Liver (tissue), 9 donors: ENCODE measurements around the gene PCBD1. TPM values are rescaled to one million over a fixed set of nuclear protein-coding genes. Genes with fewer than 3 reads are reported as not detected.

ENCODE experiments used
- DNase-seq: peaks from one replicate; pipeline ENCODE4 v3.0.0-alpha.2; 2017; ENCODE audit warnings: low spot score
- H3K27ac ChIP-seq, 2 donors: one replicate each; pipeline ENCODE4 v1.7.0; 2013; ENCODE audit warnings: inconsistent platforms in 2 of 2, low read length in 2 of 2, control low read depth in 1 of 2, low read depth in 1 of 2, mild to moderate bottlenecking in 1 of 2
- H3K27me3 ChIP-seq, 4 donors: one replicate each; pipeline versions ENCODE4 v1.6.1 to v1.7.0; 2013; ENCODE audit warnings: low read length in 3 of 4, inconsistent platforms in 1 of 4, mild to moderate bottlenecking in 1 of 4, moderate library complexity in 1 of 4; ENCODE audit not compliant: control insufficient read depth in 4 of 4, insufficient read depth in 4 of 4
- H3K36me3 ChIP-seq, 4 donors: one replicate each; pipeline versions ENCODE4 v1.6.1 to v1.7.0; 2013; ENCODE audit warnings: low read length in 3 of 4, mild to moderate bottlenecking in 3 of 4, low read depth in 1 of 4, moderate library complexity in 1 of 4; ENCODE audit not compliant: control insufficient read depth in 4 of 4, insufficient read depth in 3 of 4
- H3K4me1 ChIP-seq, 4 donors: one replicate each; pipeline versions ENCODE4 v1.6.1 to v1.7.0; 2013; ENCODE audit warnings: low read length in 3 of 4, mild to moderate bottlenecking in 3 of 4, moderate library complexity in 1 of 4; ENCODE audit not compliant: control insufficient read depth in 4 of 4, insufficient read depth in 4 of 4
- H3K4me3 ChIP-seq, 3 donors: one replicate each; pipeline versions ENCODE4 v1.6.1 to v1.7.0; 2013; ENCODE audit warnings: low read length in 3 of 3, control low read depth in 1 of 3, low read depth in 1 of 3, mild to moderate bottlenecking in 1 of 3
- H3K9ac ChIP-seq, 2 donors: one replicate each; pipeline ENCODE4 v1.7.0; 2013; ENCODE audit warnings: low read length in 2 of 2, mild to moderate bottlenecking in 2 of 2, moderate library complexity in 2 of 2, control low read depth in 1 of 2, low read depth in 1 of 2
- H3K9me3 ChIP-seq, 4 donors: one replicate each; pipeline versions ENCODE4 v1.6.1 to v1.7.0; 2013; ENCODE audit warnings: low read length in 3 of 4; ENCODE audit not compliant: control insufficient read depth in 4 of 4
- ATF3 ChIP-seq: IDR thresholded peaks from 2 replicates; pipeline ENCODE4 v1.6.1; 2016; ENCODE audit warnings: antibody characterized with exemption
- CTCF ChIP-seq: fragments of 150-350 bp; IDR thresholded peaks from 2 replicates; pipeline ENCODE4 v1.5.1; 2017; ENCODE audit warnings: improper control_type of control experiment, low read depth, low read length; ENCODE audit not compliant: missing input control
- EGR1 ChIP-seq, 2 donors: IDR thresholded peaks; 2 replicates each; pipeline ENCODE4 v1.6.1; 2016 to 2018; ENCODE audit warnings: antibody characterized with exemption in 2 of 2, low read depth in 2 of 2
- FOXA1 ChIP-seq: IDR thresholded peaks from 2 replicates; pipeline ENCODE4 v1.6.1; 2016; ENCODE audit warnings: antibody characterized with exemption
- HNF4A ChIP-seq, 2 donors: conservative IDR thresholded peaks; 2 replicates each; pipeline ENCODE4 v1.6.1; 2016; ENCODE audit warnings: antibody characterized with exemption in 2 of 2, mild to moderate bottlenecking in 2 of 2
- JUND ChIP-seq, 2 donors: IDR thresholded peaks; 2 replicates each; pipeline ENCODE4 v1.6.1; 2016; ENCODE audit warnings: antibody characterized with exemption in 2 of 2
- MAX ChIP-seq: IDR thresholded peaks from 2 replicates; pipeline ENCODE4 v1.6.1; 2016; ENCODE audit warnings: antibody characterized with exemption
- RAD21 ChIP-seq, 2 donors: IDR thresholded peaks; 2 replicates each; pipeline ENCODE4 v1.6.1; 2016; ENCODE audit warnings: antibody characterized with exemption in 2 of 2, mild to moderate bottlenecking in 2 of 2
- REST ChIP-seq: IDR thresholded peaks from 2 replicates; pipeline ENCODE4 v1.6.1; 2016; ENCODE audit warnings: antibody characterized with exemption, mild to moderate bottlenecking
- RXRA ChIP-seq, 2 donors: IDR thresholded peaks; 2 replicates each; pipeline ENCODE4 v1.6.1; 2017 to 2018; ENCODE audit warnings: antibody characterized with exemption in 2 of 2, mild to moderate bottlenecking in 1 of 2
- SP1 ChIP-seq: IDR thresholded peaks from 2 replicates; pipeline ENCODE4 v1.6.1; 2018; ENCODE audit warnings: antibody characterized with exemption, mild to moderate bottlenecking
- TAF1 ChIP-seq: conservative IDR thresholded peaks from 2 replicates; pipeline ENCODE4 v1.6.1; 2016; ENCODE audit warnings: antibody characterized with exemption, mild to moderate bottlenecking
- YY1 ChIP-seq: IDR thresholded peaks from 2 replicates; pipeline ENCODE4 v1.6.1; 2016; ENCODE audit warnings: antibody characterized with exemption, mild to moderate bottlenecking
- ZBTB33 ChIP-seq: IDR thresholded peaks from 2 replicates; pipeline ENCODE4 v1.6.1; 2016; ENCODE audit warnings: antibody characterized with exemption
- WGBS: extraction: QIAGEN DNeasy Blood & Tissue Kit; methylation state at CpG from one replicate; pipeline ENCODE4 v1.1.7; 2013; 5-methylcytosine and 5-hydroxymethylcytosine counted together
- polyA plus RNA-seq, 2 donors: library from polyadenylated mRNA; stranded (reverse) in 1 of 2; unstranded in 1 of 2; fragments of 200-250 nt in 1 of 2; fragments of >200 nt in 1 of 2; fragmentation: Nextera tagmentation in 1 of 2; extraction: Ambion mirVana in 1 of 2; gene quantifications; one replicate each; pipeline versions ENCODE4 v1.2.1 to v1.2.3, GENCODE V29; 2013 to 2015
- total RNA-seq, 2 donors: library from RNA; depleted of rRNA; stranded (reverse); fragments of >200 nt; gene quantifications; one replicate each; pipeline ENCODE4 v1.2.3, GENCODE V29; 2014
- donor health status: healthy.
- donor health status: healthy.
- donor health status: healthy.
- donor health status: healthy.
- donor health status: healthy.

Gene PCBD1
- total and polyA plus RNA-seq, 4 donors: 72.0 to 458 (median 171) TPM

- Histone ChIP-seq H3K4me1 (no peaks in the 10 kb centered on the region), H3K27me3 (no peaks in the 10 kb centered on the region), H3K27ac (no peak overlapping the region), H3K36me3 (peaks cover 4 to 47% (median 31%) of the 10 kb centered on the region in 4 donors), H3K9ac (no peak overlapping the region), H3K4me3 (no peak overlapping the region), H3K9me3 (no peaks in the 10 kb centered on the region)
- DNase-seq: no peak
- TF ChIP-seq TAF1: no peak
- no peak for TF ChIP-seq EGR1 (IDR thresholded peaks at IDR 0.05; ENCODE audit: low read depth in 2 of 2)
- no peak for TF ChIP-seq JUND (IDR thresholded peaks at IDR 0.05)
- no peak for TF ChIP-seq YY1
- TF ChIP-seq SP1: no peak
- no peak for TF ChIP-seq ZBTB33
- TF ChIP-seq RXRA (IDR thresholded peaks at IDR 0.05): no peak
- no peak for TF ChIP-seq REST
- TF ChIP-seq MAX: no peak
- no peak for TF ChIP-seq ATF3
- no peak for TF ChIP-seq FOXA1
- WGBS: 93% methylated on average over 7 of the region's 7 CpGs
These were observed 16.1 kb downstream of the PCBD1 start for GRCh38 chr10:70872291-70872690.

GRCh38 chr10:70866424-70866823 is 21.9 kb downstream of the PCBD1 start:
- TF ChIP-seq HNF4A (conservative IDR thresholded peaks at IDR 0.05) (peak; percentile 38 to 63), JUND (IDR thresholded peaks at IDR 0.05) (no peak), CTCF (no peak), EGR1 (IDR thresholded peaks at IDR 0.05; ENCODE audit: low read depth in 2 of 2) (no peak), RAD21 (IDR thresholded peaks at IDR 0.05) (no peak)
- Histone ChIP-seq H3K4me3 (no peak overlapping the region), H3K36me3 (peaks cover 4 to 18% (median 7%) of the 10 kb centered on the region in 4 donors), H3K27ac (no peak overlapping the region), H3K9me3 (no peaks in the 10 kb centered on the region), H3K9ac (no peak overlapping the region), H3K27me3 (no peaks in the 10 kb centered on the region), H3K4me1 (peaks cover 1 to 16% (median 11%) of the 10 kb centered on the region in 4 donors)
- WGBS: 48% methylated on average over 4 of the region's 4 CpGs
- DNase-seq: no peak
